HG03095 (cell line): ENCODE data around the gene SLC22A4.

Experiments
- ATAC-seq: cut with Tn5 transposase; IDR thresholded peaks from one replicate; pipeline ENCODE4 v1.9.1; 2021; ENCODE audit warnings: moderate library complexity; ENCODE audit not compliant: unreplicated experiment

SLC22A4 gene

GRCh38 chr5:132293992-132294727 lies at the start of gene SLC22A4:
Gene SLC22A4 (plus strand): TSS chr5:132294394. CDS start chr5:132294617, 223 bp downstream.
- ATAC-seq = peak; percentile 67

- no peak for ATAC-seq
Measured at GRCh38 chr5:132245593-132245992, 48.6 kb upstream of the SLC22A4 start.

DNA sequence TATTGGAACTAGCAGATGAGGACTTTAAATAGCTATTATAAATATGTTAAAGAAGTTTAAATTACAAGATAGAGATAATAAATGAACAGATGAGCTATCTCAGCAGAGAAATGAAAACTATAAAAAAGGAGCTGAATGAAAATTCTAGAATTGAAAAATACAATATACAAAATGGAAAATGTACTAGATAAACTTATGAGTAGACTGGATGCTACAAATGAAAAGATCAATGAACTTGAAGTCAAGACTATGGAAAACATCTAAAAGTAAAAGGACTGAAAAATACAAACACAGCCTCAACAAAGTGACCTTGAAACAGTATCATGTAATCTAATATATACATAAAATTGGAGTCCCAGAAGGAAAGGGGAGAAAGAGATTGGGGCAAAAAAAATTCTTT lies 47.4 kb upstream of the SLC22A4 start:
- ATAC-seq = no peak

DNA sequence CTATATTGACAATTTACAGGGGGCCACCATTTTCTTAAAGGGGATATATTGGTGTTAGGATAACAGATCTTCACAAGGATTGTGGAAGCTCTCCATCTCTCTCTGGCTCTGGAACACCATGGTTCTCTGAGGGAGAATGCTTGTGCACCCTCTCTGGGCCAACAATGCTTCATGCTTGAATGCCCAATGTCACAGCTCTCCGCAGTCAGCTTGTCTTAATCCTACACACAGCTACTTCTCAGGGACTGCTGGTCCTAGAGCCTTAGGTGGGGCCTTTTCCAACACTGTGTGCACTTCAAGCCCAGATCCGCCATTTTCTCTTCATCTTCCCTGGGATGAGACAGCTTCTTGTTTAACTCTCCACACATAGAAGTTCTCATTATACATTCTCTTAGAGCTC lies 43.6 kb upstream of the SLC22A4 start:
- no peak for ATAC-seq

- no peak for ATAC-seq
Measured at GRCh38 chr5:132251220-132251725, 42.9 kb upstream of the SLC22A4 start.

DNA sequence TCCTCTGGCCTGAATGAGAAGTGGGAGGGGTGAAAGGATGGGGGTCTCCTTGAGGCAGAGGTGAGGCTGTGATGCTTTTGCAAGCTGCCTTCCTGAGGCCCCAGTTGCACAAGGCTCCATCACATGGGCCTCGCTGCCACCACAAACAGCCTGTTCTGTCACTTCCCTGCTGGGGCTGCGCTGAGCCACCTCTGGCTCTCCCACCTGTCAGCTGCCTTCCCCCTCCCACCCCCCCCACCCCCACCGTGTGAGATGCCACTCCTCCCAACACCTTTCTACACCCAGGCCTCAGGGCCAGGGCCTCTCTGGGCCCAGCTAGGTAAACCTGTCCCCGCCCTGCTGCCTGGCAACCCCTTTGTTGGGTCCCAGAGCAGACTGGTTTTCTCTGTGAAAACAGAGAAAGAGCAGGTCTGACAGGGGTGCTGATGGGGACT lies 41.2 kb upstream of the SLC22A4 start:
- ATAC-seq = no peak

DNA sequence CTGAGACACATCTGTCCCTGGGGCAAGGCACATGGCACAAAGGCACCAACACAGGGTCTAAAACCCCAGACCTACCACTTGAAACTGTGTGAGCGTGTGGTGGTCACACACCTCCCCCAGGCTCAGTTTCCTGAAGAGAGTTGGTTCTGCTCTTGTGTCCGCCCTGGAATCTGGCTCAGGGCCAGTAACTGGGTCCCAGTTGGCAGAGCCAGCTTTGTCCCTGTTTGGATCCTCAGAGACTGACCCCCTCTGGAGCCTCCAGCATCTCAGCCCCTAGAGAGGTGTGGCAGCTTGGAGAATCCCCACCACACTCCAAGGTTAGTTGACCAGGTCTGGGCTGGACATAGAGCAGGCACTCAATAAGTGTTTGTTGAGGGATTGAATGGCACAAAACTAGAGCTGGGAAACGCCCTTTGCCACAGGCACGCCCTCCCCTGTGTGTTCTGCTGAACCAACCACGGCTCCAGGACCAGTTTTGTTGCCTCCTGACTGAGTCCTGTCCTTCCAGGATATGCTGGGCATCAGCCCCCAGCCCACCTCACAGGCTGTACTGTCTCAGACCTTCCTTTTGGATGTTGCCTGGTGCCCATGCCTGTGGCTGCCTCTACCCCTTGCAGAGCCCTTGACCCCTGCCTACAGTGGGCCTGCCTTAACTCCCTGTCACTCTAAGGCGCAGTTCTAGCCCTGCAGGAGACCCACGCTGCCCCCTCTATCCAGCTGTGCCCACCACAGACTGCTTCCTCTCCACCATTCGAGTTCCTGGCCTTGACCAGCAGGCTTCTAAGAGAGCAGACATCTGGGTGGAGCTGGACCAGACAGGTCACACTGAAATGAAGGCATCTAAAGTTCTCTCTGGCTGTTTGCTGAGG lies 40.5 kb upstream of the SLC22A4 start:
- ATAC-seq = no peak

GRCh38 chr5:132254321-132254977 lies 39.7 kb upstream of the SLC22A4 start:
- ATAC-seq = no peak

DNA sequence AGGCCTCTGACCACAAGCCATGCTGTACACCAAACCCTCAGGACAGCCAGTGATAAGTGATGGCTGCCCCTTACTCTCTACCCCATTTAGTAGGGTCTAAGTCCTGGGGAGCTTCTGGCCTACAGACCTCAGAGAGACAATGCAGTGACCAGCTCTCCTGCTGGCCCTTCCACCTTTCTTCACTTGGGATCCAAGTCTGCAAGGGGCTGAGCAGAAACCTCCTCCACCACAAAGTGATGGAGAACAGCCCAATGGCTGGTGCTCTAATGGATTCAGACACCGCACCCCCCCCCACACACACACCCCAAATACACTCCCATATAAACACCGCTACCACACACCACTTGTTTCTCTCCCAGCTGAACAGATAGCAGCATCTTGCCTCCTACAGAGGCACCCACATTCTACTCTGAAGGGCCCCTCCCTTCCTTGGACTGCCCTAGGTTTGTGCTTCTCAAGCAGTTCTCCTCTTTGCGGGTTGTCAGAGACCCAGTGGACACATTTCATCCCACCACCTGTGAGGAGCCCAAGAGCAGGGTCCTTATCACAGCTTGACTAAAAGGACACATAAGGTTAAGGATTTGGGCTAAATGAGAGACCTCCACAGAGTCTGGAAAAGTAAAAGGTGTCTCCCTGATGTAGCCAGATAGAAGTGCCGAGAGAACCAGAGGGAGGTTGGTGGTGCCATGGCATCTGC lies 38.0 kb upstream of the SLC22A4 start:
- ATAC-seq = no peak

DNA sequence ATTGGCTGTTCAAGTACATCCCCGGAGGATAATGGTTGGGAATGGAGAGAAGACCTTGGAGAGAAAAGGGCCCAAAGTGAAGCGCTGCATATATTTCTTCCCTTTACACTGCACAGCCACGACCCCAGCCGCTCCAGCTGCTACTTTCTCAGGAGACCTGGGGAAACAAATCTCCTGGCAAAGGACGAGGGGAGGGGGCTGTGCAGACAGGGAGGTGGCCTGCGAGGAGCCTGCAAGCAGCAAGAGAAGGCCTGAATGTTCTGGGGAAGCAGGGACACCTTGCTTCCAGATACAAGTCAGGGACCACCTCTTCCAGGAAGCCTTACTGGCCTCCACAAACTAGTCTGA lies 37.4 kb upstream of the SLC22A4 start:
- no peak for ATAC-seq

DNA sequence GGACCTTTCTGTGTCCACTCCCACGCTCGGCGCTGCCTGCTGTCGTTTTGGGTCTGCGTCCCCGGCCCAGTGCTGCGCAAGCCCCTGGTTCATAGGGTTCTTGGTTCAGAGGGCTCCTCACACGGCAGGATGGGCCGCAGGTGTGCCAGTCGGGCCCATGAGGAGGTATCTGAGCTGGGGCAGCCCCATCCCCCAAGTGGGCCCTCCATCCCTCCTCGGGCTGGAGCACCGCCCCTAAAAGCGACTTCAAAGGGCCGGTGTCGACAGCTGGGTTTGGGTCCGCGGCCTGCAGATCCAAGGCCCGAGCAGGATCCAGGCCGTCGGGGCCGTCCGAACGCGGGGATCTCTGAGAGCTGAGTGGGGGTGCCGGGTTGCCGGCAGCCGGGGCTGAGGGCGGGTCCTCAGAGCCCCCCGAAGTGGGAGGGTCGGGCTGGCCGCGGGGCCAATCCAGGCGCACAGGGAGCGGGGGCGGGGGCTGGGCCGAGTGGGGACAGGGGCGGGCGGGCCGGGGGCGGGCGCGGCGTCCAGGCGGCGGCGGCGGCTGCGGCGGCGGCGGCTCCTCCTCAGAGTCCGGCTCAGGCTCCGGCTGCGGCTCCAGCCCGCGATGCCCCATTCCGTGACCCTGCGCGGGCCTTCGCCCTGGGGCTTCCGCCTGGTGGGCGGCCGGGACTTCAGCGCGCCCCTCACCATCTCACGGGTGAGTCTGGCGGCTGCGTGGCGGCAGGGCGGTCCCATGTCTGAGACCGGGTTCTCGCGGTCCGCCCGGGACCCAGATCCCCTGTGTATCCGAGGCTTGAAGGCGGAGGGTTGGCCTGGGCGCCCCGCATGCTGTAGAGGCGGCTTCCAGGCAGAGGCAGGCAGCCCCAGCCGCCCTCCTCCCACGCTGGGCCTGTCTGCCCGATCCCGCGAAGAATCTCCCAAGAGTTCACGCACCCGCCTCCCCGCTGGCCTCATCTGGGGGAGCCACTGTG lies 36.8 kb upstream of the SLC22A4 start, which contains the start of gene PDLIM4:
Gene PDLIM4, plus strand, starts transcription at position 566 of the 971 bp plus-strand sequence. Its CDS starts 39 bp downstream, at position 605.
- no peak for ATAC-seq

- ATAC-seq = no peak
Measured at GRCh38 chr5:132258102-132259068, 35.8 kb upstream of the SLC22A4 start.

DNA sequence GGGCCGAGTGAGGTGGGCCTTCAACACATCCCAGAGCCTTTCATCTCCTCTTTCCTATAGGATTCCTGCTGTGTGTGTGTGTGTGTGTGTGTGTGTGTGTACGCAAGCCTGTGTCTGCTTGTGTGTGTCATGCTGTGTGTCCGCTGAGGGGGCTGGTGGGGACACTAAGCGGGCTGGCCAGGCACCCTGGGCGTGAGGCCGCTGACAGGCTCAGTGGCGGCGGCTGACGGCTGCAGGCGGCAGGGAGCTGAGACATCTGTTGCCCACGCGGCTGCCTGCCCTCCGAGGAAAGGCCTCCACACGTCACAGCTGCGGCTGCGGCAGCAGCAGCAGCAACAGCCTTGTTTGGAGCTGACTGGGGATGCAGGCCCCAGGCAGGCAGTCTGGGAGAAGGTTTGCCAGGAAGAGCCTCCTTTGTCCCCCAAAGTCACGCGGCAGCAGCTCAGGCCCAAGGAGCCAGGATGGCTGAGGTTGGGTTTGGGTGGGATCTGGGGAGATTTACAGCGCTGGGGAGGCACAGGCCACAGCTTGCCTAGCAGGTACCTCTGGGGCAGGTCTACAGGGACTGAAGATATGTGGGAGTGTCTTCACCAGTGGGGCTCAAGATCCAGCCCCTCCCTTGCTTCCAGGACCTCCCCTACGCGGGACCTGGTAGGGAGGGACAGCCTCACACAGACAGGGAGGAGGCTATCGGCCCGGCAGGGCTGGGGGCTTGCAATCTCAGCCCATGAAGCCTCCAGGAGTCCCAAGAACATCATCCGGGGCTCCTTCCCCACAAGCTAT lies 34.9 kb upstream of the SLC22A4 start:
- ATAC-seq = no peak

DNA sequence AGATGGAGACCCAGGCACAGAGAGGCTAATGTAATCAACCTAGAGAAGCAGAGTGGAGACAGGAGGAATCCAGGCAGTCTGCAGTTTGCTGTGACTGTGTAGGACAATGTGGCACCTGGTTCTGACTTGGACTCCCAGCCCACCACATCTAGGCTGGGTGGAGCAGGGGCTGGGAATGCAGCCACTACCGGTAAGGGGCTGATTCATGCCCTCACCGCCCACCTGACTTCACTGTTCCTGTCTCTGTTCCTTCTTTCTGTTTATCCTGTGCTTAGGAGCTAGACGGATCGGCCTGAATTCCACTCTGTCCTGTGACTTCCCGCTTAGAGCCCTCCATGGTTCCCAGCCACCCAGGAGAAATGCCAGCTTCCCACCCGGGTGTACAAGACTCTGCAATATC lies 34.1 kb upstream of the SLC22A4 start:
- ATAC-seq = no peak

DNA sequence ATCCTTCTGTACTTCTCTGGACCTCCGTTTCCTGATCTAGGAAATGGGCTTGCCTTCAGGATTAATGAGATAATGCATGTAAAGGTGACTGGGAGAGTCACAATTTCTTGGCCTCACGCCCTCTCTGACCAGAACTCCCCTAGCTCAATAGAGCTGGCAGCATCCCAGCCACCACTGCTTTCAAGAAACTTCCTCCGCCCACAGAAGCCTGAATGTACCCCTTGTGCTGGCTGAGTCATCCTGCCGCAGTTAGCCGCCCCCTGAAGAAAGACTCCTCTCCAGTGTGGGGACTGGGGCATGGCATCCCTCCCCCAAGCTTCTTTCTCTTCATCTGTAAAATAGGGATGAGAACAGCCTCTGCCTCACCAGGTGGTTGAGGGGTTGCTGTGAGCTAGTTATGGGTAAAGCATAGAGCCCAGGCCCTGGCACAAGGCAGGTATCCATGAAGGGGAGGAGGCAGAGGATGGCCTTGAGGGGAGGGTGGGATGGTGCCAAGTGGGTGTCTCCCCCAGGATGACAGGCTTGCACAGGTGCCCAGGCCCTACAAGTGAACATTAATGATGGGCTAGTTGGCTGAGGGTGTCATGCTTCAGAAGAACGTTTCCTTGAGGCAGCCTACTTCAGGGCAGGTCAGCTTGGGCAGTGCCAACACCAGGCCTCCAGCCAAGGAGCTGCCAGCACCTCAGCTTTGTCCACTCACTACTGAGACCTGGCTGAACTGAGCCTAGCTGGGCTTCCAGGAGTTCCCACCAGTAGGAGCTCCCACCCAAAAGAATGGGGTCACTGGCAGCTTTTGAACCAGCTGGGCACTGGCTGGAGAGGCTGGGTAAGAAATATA lies 33.3 kb upstream of the SLC22A4 start:
- peak; percentile 56 for ATAC-seq

GRCh38 chr5:132261881-132262845 lies 32.0 kb upstream of the SLC22A4 start:
- ATAC-seq = no peak
